ENCODE data around the gene SH3PXD2B. TPM values are rescaled to one million over a fixed set of nuclear protein-coding genes. Genes with fewer than 3 reads are reported as not detected.

Gene SH3PXD2B
- total and polyA plus RNA-seq, 2 of the 13 experiments (the other 11 are each of a cell fraction or from before 2014, with no cell fraction given) = 3.4 to 4.6 TPM

GRCh38 chr5:172293054-172293744 lies 161.1 kb downstream of the SH3PXD2B start:
- H3K4me3 ChIP-seq (replicated peaks in 1 of 3; ENCODE audit: insufficient read depth in 1 of 3, low read depth in 2 of 3, low read length in 3 of 3) = peak overlapping the region; percentile 43 to 62 (median 43); a peak in 5 of 6 replicates
- no peaks in the 10 kb centered on the region for H3K36me3 ChIP-seq (replicated peaks in 1 of 2; ENCODE audit: control insufficient read depth in 1 of 2, insufficient read depth in 2 of 2, low read length in 2 of 2)
- peak overlapping the region; percentile 85 for H3K4me2 ChIP-seq (ENCODE audit: low read depth, low read length)
- POLR2A ChIA-PET = interaction anchor here (1.1 to 1.3 kb wide), 2 partner anchors 10 to 105 kb away, joined by 5 to 7 read pairs; partner anchors contain the start of genes STK10 and UBTD2
- CTCF ChIA-PET (ENCODE audit: low intra/inter-chr PET ratio, low total read pairs) = interaction anchor here (1.2 to 2.2 kb wide), 3 partner anchors 105 to 253 kb away, joined by 3 to 12 read pairs (median 6); partner anchors contain the start of gene STK10
- FAIRE-seq (peak; percentile 94), ATAC-seq (peak; percentile 95), DNase-seq (ENCODE audit: low spot score) (peak; percentile 80)
- no peaks in the 10 kb centered on the region for H3K9me3 ChIP-seq (ENCODE audit: low read length)
- H3K27me3 ChIP-seq (ENCODE audit: control insufficient read depth in 1 of 2, insufficient read depth in 2 of 2, low read length in 2 of 2) = no peaks in the 10 kb centered on the region
- peak overlapping the region; percentile 90 for H2AFZ ChIP-seq (ENCODE audit: low read length)
- no TSS peak for BruUV-seq (replicated peaks)
- in situ Hi-C loops (cut with HindIII; ENCODE audit: extremely low pct_ligation_motif_present, low pct_unique_long_range_greater_than_20kb) = no loop called here
- H3K9ac ChIP-seq (ENCODE audit: insufficient read depth, low read depth, low read length) = peak overlapping the region; percentile 50
- H4K20me1 ChIP-seq (ENCODE audit: insufficient read depth, low read length) = no peaks in the 10 kb centered on the region
- intact Hi-C loops (cut with micrococcal nuclease; ENCODE audit: unreplicated experiment) = loop anchor here (1.0 to 5.0 kb wide), 3 partner anchors 105 to 186 kb away; partner anchors contain the start of genes SH3PXD2B and STK10
- no peaks in the 10 kb centered on the region for H3K79me2 ChIP-seq (ENCODE audit: insufficient read depth, low read length)
- peak overlapping the region; percentile 29 for H3K27ac ChIP-seq (ENCODE audit: extremely low read length, insufficient read depth, low read length)
- WGBS (ENCODE audit: low lambda C conversion rate) = 6% methylated on average over 3 of the region's 5 CpGs
- H3K4me1 ChIP-seq (ENCODE audit: insufficient read depth, low read length) = peaks cover 22% of the 10 kb centered on the region
- 0 out of 2 replicates have a peak, but pooled peaks have one; percentile 44 for TF ChIP-seq ZSCAN9 (CRISPR knock-in tag; IDR thresholded peaks at IDR 0.05; ENCODE audit: borderline replicate concordance)
- peak; percentile 52 for TF ChIP-seq SAP130 (CRISPR knock-in tag; IDR thresholded peaks at IDR 0.05; ENCODE audit: low read depth)
- TF ChIP-seq NFKBIZ (CRISPR knock-in tag; IDR thresholded peaks at IDR 0.05) = 0 out of 2 replicates have a peak, but pooled peaks have one; percentile 16
- 0 out of 2 replicates have a peak, but pooled peaks have one; percentile 53 for TF ChIP-seq ZNF557 (CRISPR knock-in tag; IDR thresholded peaks at IDR 0.05)
- TF ChIP-seq NRL (CRISPR knock-in tag; IDR thresholded peaks at IDR 0.05; ENCODE audit: borderline replicate concordance) = no peak
- no peak for TF ChIP-seq HNRNPL (IDR thresholded peaks at IDR 0.05; ENCODE audit: low read depth, low read length)
- no peak for TF ChIP-seq HMGA1 (CRISPR knock-in tag; conservative IDR thresholded peaks at IDR 0.05)
- TF ChIP-seq ATM (IDR thresholded peaks at IDR 0.05; ENCODE audit: borderline replicate concordance) = no peak
- 0 out of 2 replicates have a peak, but pooled peaks have one; percentile 41 for TF ChIP-seq ZNF766 (CRISPR knock-in tag; IDR thresholded peaks at IDR 0.05; ENCODE audit: borderline replicate concordance)
- TF ChIP-seq PHF20 (CRISPR knock-in tag; IDR thresholded peaks at IDR 0.05) = 0 out of 2 replicates have a peak, but pooled peaks have one; percentile 18
- no peak for TF ChIP-seq ZNF703 (CRISPR knock-in tag; IDR thresholded peaks at IDR 0.05; ENCODE audit: borderline replicate concordance)
- TF ChIP-seq GMEB1 (CRISPR knock-in tag; IDR thresholded peaks at IDR 0.05; ENCODE audit: borderline replicate concordance) = no peak
- no peak for TF ChIP-seq ZFP1 (CRISPR knock-in tag; IDR thresholded peaks at IDR 0.05)
- no peak for TF ChIP-seq TEAD2 (CRISPR knock-in tag; IDR thresholded peaks at IDR 0.05)
- TF ChIP-seq FIP1L1 (IDR thresholded peaks at IDR 0.05; ENCODE audit: borderline replicate concordance, insufficient read depth, low read depth, low read length) = no peak
- no peak for TF ChIP-seq IKZF4 (CRISPR knock-in tag; IDR thresholded peaks at IDR 0.05; ENCODE audit: borderline replicate concordance, low read depth, not compliant biosample characterization)
- TF ChIP-seq MXD4 (CRISPR knock-in tag; IDR thresholded peaks at IDR 0.05) = no peak
- 0 out of 2 replicates have a peak, but pooled peaks have one; percentile 23 for TF ChIP-seq SALL2 (CRISPR knock-in tag; IDR thresholded peaks at IDR 0.05)
- TF ChIP-seq ZNF253 (CRISPR knock-in tag; IDR thresholded peaks at IDR 0.05; ENCODE audit: borderline replicate concordance) = no peak
- 0 out of 2 replicates have a peak, but pooled peaks have one; percentile 34 for TF ChIP-seq DRAP1 (CRISPR knock-in tag; IDR thresholded peaks at IDR 0.05)
- TF ChIP-seq TCF7L2 (IDR thresholded peaks at IDR 0.05; ENCODE audit: low read depth, low read length) = no peak
- peak; percentile 32 for TF ChIP-seq ZGPAT (CRISPR knock-in tag; IDR thresholded peaks at IDR 0.05)
